AG04449 (cell line): ENCODE results near the gene RNLS.

ENCODE experiments used
- CTCF ChIA-PET: fragments of 350-600 bp; formaldehyde crosslinking; extraction: SDS; loops from one replicate; lab custom pipeline; 2021; ENCODE audit warnings: antibody characterized with exemption; lab: Yijun Ruan, JAX
- POLR2A ChIA-PET: fragments of 400-600, 350-600 bp; formaldehyde crosslinking; extraction: SDS; loops from one replicate; lab custom pipeline; 2020; ENCODE audit warnings: antibody characterized with exemption, inconsistent platforms; lab: Yijun Ruan, JAX
- DNase-seq: peaks from one replicate; pipeline ENCODE4 v3.0.0-alpha.2; 2010; ENCODE audit warnings: low read depth, low spot score
- H3K4me3 ChIP-seq: 2 replicates; pipeline ENCODE4 v1.5.1; 2011; ENCODE audit warnings: low read depth, mild to moderate bottlenecking, control low read depth, low read length
- CTCF ChIP-seq: IDR thresholded peaks from one replicate; pipeline ENCODE4 v1.5.1; 2011; ENCODE audit warnings: mild to moderate bottlenecking, moderate library complexity, low read length, control low read depth, inconsistent platforms; ENCODE audit not compliant: insufficient read depth; ENCODE audit errors: missing control alignments

Gene RNLS

GRCh38 chr10:88317099-88317498 lies 266.0 kb downstream of the RNLS start:
- TF ChIP-seq CTCF: no peak
- no peak for DNase-seq
- ChIA-PET POLR2A (interaction anchor here (0.6 kb wide), 1 partner anchor 109 kb away, joined by 3 read pairs; no protein-coding TSS in a partner anchor), CTCF (no interaction called here)
- no peak overlapping the region for H3K4me3 ChIP-seq

GRCh38 chr10:88316292-88316861 lies 266.7 kb downstream of the RNLS start:
- H3K4me3 ChIP-seq: no peak overlapping the region
- TF ChIP-seq CTCF: no peak
- ChIA-PET POLR2A (no interaction called here), CTCF (no interaction called here)
- no peak for DNase-seq

- TF ChIP-seq CTCF: no peak
- CTCF ChIA-PET: interaction anchor here (1.3 kb wide), 1 partner anchor 237 kb away, joined by 4 read pairs; no protein-coding TSS in a partner anchor
- no peak overlapping the region for H3K4me3 ChIP-seq
- DNase-seq: no peak
- POLR2A ChIA-PET: no interaction called here
Measured at GRCh38 chr10:88315755-88316154, 267.4 kb downstream of the RNLS start.

GRCh38 chr10:88314362-88314761 lies 268.8 kb downstream of the RNLS start:
- TF ChIP-seq CTCF: no peak
- POLR2A ChIA-PET: no interaction called here
- no peak for DNase-seq
- CTCF ChIA-PET: interaction anchor here (1.2 to 1.3 kb wide), 2 partner anchors 72 to 239 kb away, joined by 3 to 4 read pairs; no protein-coding TSS in a partner anchor
- no peak overlapping the region for H3K4me3 ChIP-seq

GRCh38 chr10:88313878-88314277 lies 269.2 kb downstream of the RNLS start:
- no peak overlapping the region for H3K4me3 ChIP-seq
- CTCF ChIA-PET: interaction anchor here (1.2 kb wide), 1 partner anchor 73 kb away, joined by 3 read pairs; no protein-coding TSS in a partner anchor
- POLR2A ChIA-PET: no interaction called here
- no peak for DNase-seq
- no peak for TF ChIP-seq CTCF

GRCh38 chr10:88312855-88313254 lies 270.3 kb downstream of the RNLS start:
- CTCF ChIA-PET: interaction anchor here (1.2 kb wide), 1 partner anchor 74 kb away, joined by 3 read pairs; no protein-coding TSS in a partner anchor
- no peak overlapping the region for H3K4me3 ChIP-seq
- DNase-seq: no peak
- no peak for TF ChIP-seq CTCF
- POLR2A ChIA-PET: no interaction called here
